Ammon's horn (tissue), 1 donor: ENCODE results near the gene CSTB.
A peak's percentile ranks its signal among the peaks of the same experiment; 100 is the strongest.

Experiments used
- DNase-seq: peaks from one replicate; pipeline ENCODE4 v3.0.0-alpha.2; 2016; ENCODE audit warnings: low spot score

The CSTB gene

DNA sequence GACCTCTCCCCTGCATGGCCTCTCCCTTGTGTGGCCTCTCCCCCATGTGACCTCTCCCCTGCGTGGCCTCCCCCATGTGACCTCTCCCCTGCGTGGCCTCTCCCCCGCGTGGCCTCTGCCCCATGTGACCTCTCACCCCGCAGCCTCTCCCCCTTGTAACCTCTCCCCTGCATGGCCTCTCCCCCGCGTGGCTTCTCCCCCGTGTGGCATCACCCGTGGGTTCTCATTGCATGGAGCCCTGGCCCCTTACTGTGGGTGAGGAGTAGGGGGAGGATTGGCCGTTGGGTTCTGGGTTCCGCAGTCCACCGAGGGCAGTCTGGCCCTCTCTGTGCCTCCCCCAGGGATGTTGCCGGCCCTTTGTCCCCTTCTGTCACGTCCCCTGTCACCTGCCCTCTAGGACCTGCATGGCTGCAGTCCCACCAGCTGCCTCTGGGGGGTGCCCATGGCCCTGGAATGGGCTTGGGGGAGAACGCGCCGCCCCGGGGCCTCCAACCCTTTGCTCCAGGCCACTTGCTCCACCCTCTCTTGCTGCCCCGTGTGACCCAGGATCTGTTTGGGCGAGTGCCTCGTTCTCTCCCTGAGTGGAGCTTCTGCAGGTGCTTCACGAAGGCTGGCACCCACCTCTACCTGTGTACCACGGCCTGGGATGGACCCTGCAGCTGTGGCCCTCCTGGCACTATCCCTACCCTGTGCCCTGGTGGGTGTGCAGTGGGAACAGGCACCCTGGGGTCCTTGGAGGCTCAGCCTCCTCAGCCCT, 34.6 kb upstream of the CSTB start:
- DNase-seq = peak; percentile 74

DNA sequence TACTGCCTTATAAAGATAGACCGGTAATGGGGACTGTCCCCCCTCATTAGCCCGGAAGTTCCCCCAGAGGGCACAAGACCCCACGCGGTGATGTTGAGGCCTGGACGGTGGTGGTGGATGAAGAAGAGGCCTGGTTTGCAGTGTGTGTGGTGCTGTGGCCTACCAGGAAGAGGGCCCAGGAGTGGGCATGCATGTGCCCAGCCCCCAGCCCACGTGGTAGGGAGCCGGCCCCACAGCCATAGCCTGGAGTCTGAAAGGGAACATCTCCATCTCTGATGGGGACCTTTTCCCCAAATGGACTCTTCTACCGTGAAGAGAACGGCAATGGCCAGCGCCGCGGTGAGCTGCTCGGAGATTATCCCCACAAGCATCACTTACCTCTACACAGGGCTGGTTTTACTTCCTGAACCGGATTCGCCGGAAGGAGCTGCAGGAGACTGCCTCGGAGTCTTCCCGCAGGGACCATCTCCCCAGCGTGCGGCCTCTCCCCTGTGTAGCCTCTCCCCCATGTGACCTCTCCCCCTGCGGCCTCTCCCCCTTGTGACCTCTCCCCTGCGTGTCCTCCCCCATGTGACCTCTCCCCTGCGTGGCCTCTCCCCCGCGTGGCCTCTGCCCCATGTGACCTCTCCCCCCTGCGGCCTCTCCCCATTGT, 33.9 kb upstream of the CSTB start:
- no peak for DNase-seq

DNA sequence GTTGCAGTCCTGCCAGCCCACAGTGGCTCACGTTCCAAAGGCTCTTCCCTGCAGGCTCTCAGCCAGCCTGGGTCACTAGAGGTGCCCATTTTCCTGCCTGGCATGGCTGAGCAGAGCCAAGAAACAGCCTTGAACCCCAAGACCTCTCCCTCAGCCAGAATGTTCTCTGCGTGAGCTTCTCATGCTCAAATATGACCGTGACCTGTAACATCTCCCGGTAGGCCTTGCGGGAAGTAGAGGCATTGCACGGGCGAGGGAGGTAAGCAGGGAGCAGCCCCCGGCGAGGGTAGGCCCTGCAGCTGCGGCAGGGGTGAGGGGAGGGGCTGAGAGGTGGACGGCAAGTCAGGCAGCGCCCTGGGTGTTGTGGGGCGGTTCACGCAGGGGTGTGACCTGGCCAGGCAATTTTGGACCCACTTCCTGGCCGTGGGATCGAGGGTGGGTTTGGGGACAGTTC, 33.3 kb upstream of the CSTB start:
- no peak for DNase-seq

DNA sequence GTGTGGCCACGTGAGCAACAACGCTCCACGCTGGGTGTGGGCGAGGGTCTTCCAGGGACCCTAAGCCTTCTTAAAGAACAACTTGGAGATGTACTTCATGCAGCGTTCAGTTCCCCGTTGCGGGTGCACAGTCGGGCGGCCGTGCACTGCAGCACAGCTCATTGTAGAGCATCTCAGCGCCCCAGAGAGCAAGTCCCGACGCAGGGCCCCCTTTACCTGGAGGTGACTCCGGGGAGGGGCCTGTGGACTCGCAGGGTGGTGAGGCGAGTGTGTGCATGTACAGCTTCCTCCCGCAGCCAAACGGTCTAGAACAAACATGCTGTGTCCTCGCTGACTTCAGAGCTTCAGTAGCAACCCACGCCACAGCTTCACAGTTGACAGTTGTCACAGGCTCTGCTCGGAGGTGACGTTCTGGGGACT, 32.7 kb upstream of the CSTB start:
- peak; percentile 63 for DNase-seq

DNA sequence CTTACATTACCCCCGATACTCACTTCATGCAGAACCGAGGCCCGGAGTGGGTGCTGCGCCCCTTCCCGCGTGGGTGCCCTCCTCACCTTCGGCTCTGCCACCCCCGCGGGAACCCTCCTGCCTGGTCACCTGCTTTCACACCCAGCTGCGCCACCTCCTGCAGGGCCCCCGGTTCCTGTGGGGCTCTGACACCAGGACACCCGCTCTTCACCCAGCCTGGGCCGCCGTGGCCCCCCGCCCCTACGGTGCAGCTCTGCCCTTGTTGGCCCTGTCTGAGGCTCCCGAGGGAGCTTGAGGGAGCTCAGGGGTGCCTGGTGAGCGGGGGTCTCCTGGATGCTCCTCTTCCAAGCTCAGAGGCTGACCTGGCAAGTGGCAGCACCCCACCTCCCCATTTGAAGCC, 32.3 kb upstream of the CSTB start:
- no peak for DNase-seq

DNA sequence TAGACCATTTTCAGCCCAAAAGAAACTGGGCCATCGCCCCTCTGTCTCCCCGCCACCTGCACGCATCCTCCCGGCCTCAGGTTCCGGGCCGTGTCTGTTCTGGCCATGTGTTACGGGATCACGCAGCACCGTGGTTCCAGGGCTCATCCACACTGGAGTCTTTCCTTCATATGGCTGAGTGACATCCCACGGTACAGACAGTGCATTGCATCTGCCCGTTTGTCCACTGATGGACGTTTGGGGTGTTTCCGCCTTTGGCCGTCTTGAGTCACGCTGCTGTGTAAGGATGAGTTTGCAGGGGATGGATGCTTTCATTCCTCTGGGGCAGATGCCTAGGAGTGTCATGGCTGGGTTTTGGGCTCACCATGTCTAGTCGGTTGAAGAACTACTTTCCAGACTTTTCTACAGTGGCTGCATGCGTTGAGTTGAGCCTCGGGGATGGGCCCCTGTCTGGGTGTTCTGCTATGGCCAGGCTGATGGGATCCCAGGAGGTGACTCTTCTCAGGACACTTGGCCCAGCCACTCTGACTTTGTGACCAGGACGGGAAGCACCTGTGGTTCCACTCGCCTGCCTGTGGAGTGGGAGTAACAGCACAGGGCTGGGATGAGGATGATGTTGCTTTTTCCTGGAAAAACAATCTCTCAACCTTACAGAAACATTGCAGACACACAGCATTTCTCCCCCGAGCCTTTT, 30.1 kb upstream of the CSTB start:
- DNase-seq = no peak

DNA sequence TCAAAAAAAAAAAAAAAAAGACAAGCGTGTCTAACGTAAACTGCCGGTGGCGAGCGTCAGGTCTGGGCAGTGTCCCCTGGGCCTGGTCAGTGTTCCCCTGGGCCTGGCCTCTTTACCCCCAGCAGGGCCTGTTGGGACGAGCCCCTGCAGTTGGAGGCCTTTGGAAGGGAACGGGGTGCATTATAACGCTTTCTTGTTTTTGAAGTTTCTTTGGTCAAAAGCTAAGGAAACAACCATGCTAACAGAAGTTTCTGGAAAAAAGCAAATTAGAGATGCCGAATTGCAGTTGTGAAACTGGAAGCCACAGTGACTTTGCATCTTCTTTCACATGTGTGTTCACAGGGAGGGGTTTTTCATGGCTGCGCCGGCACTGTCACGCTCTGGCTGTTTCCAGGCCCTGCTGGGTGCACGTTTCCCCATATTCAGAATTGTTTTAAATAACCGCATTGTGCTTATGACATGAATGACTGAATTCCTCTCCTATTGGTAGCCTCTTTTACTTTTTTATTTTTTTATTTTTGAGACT, 29.2 kb upstream of the CSTB start:
- DNase-seq = no peak

DNA sequence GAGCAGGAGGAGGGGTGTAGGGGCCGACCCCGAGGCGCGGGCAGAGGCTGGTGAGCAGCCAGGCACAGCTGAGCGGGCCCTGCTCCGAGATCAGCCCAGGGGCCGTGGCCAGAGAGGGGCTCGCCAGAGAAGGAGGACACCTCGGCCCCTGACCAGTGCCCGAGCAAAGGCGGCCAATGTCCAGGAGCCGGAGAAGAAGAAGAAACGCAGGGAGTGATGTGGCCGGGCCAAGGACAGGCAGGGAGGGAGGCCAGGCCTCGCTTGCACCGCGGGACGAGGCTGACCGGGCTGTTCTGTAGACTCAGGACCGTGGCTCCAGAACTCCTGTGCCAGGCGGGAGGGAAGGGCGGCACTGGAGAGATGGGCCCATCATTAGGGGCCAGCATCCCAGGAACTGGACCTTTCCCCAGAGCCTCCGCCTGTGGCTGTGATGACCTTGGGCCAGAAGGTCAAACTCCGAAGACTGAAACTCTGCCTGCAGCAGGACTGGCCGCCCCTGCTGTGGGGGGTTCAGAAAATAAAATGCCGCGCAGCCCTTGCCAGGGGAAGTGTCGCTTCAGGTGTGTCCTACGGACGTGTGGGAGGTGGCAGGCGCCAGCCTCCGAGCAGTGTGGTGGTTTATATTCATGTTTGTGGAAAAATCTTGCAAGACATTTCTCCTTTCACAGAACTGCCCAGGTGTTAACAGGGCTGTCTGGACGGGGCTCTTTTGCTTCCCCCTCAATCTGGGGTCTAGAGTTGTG, 27.6 kb upstream of the CSTB start:
- DNase-seq = no peak

DNA sequence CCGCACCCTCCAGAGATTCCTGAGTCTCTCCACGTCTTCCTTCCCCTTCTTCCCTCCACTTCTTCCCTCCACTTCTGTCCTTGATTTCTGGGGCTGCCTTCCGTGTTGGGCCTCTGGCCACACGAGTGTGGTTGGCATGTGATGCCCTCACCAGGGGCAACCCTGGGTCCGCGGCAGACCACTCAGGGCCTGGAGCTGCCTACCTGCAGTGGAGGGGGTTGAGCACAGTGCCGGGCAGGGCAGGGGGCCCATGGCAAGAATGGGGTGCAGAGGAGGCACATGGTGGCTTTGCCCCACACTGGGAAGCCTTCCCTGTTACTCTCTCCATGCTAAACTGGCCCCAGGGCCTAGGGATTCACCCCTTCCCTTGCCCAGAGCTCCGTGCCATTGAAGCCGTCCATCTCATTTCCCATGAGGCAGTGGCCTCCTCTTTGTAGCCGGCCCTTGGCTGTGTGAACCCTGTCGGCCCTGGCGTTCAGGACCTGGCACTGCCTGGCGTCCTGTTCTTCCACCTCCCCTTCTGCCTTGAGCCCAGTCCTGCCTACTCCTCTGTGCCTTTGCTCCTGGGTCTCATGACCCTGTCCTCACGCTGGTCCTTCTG, 26.7 kb upstream of the CSTB start:
- DNase-seq = no peak

DNA sequence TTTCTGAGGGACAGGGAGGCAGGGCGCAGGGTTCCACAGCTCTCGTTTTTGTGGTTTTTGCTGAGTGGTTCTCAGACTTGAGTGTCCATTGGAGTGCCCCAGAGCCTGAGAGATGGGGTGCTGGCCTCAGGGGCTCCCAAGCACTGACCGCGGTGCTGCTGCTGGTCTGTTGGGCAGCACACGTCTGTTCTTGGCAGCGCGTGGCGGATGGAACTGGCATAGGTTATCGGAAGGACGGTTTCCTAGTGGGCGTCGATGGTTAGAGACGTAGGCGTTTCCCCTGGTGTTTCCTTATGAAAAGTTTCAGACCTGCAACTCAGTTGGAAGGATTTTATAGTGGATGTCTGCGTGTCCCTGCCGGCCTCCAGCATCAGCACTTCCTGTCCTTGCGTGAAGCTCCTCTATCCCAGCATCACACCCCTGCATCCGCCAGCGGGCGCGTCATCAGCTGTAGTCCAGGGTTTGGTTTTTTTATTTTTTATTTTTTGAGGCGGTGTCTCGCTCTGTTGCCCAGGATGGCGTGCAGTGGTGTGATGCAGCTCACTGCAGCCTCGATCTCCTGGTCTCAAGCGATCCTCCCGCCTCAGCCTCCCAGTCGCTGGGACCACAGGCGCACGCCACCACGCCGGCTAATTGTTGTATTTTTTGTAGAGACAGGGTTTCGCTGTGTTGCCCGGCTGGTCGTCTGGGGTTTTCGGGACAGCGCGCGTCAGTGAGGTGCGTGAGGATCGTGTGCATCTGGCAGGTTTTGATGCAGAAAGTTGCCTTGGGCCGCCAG, 25.1 kb upstream of the CSTB start:
- no peak for DNase-seq

DNA sequence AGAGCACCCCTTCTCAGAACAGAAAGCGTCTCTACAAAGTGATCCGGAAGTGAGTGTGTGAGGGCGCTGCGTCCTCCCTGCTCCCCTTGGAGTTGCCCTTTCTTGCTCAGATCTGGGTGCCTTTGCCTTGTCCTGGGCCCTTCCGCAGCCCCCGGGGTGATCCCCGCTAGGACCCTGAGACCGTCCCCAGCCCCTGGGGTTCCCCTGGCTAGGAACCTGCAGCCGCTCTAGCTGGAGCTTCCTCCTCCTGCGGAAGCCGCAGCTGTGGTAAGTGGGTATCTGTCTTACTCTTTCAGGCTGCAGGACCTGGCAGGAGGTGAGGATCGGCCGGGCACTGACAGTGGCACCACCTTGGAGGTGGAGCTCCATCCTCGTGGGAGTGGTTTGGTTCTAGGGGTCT, 24.5 kb upstream of the CSTB start:
- no peak for DNase-seq

DNA sequence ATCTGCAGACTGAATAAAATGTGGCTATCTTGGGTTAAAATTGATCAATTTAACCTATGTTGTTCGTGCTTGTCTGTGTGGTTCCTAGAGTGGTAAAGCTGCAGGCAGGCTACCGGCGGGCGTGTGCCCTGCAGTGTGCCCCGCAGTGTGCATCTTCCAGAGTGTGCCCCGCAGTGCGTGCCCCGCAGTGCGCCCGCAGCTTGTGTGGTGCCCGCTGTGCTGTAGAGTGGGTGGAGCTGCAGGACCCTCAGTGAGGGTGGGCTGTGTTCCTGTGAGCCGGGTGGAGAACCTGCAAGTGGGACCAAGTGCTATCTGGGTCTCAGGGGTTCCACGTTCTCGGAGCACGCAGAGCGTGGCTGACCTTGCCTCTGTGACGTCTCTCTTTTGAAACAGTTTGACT, 24.0 kb upstream of the CSTB start:
- no peak for DNase-seq

DNA sequence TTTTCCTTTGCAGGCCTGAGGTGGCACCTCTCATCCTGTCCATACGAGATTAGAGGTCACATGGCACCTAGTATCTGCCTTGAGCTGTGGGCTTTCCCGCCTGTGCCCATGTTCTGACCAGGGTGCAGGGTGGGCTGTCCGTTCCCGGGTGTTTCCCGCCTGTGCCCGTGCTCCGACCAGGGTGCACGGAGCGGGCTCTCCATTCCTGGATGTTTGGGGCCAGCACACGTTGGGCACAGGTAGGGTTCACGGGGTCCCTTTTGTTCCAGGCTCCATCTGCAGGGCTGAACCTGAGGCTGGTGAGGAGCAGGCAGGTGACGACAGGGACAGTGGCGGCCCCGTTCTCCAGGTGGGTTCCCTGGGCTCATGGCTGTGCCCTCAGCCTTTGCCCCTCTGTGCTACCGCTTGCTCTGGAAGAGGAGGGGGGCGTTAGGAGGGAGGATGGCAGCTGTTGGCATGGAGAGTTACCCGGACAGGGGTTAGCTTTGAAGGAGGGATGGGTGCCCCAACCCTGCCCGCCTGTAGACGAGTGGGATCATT, 23.3 kb upstream of the CSTB start:
- no peak for DNase-seq

DNA sequence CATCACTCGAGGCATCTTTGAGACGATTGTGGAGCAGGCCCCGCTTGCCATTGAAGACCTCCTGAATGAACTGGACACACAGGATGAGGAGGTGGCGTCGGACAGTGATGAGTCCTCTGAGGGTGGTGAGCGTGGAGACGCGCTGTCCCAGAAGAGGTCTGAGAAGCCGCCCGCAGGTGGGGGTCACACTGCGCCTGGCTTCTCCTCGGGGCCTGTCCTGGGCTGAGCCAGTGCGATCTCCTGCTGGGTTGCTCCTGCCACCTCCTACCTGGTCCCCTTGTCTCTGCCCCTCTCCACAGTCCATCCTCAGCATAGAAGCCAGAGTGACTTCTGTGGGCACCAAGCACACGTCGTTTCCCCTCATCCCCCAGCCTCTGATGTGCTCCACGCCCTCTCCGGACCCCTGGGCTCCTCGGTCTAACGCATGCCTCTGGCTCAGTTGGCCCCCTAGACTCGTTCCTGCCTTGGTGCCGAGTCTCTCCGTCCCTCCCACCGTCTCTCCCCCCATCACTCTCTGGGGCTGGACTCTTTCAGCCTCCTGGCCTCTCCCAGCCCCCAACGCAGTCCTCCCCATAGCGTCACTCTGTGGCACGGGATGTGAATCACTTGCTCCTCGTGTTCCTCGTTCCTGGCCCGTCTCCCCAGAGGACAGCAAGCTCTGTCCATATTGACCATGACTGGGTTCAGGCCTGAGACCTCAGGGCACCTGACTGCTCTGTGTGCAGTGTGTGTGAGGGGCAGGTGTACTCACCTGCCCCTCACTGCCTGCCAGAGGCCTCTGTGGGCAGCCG, 22.0 kb upstream of the CSTB start:
- no peak for DNase-seq

DNA sequence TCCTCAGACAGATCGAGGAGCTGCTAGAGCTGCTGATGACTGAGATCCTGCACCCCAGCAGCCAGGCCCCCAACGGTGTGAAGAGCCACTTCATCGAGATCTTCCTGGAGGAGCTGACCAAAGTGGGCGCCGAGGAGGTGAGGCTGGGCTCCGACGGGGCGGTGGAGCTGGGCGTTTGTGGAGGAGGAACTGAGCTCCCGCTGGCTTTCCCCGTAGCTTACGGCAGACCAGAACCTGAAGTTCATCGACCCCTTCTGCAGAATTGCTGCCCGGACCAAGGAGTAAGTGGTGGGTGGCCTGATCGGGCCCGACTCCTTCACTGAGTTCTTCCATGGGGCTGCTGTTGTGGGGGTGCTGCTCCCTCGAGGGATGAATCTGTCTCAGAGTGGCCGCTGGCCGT, 21.3 kb upstream of the CSTB start:
- no peak for DNase-seq

DNA sequence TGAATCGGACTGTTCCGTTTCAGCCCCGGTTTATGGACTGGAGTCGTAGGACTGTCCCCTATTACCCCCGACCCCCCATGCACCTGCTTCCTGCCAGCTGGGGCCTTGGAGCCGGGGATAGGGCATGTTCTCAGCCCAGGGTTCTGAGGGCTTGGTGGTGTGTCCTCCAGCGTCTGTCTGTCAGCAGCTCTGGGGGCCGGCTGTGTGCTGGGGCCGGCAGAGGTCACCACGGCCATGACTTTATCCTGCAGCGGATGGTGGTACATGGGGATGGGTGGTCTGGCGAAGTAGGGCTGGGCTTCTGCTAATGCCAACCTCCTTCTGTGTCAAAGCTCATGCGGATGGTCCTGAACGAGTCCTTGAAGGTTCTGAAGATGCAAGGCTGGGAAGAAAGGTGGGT, 18.7 kb upstream of the CSTB start:
- no peak for DNase-seq

DNA sequence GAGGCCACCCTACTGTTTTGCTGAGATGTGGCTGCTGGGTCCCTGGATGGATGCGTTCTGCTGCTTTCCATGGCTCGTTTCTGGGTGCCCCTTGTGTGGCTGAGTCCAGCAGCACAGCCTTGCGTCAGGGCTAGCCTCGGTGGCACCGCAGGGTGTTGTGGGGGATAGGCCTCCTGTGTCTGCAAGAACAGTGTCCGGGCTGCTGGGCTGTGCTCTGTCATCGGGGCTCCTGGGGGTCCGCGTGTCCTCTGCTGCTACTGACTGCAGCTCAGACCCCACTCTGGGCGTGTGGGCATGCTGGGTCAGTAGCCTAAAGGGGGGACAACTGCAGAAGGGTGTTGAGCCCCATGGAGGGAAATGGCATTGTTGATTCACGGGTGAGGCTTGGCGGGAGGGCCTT, 18.2 kb upstream of the CSTB start:
- DNase-seq = no peak

DNA sequence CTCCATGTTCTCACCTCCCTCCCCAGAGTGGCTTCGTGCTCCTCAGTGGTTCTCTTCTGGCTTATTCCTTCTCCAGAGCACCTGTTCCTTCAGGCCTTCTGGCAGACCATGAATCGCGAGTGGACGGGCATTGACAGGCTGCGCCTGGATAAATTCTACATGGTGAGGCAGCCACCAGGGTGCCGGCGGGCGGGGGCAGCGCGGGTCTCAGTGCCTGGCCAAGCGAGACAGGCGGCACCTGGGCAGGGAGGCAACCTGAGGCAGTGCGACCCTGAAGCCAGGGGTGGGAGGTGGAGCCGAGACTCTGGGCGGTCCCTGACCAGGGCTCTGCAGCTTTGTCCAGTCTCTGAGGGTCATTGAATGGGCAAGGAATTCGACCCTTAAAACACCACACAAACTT, 17.1 kb upstream of the CSTB start:
- DNase-seq = no peak

DNA sequence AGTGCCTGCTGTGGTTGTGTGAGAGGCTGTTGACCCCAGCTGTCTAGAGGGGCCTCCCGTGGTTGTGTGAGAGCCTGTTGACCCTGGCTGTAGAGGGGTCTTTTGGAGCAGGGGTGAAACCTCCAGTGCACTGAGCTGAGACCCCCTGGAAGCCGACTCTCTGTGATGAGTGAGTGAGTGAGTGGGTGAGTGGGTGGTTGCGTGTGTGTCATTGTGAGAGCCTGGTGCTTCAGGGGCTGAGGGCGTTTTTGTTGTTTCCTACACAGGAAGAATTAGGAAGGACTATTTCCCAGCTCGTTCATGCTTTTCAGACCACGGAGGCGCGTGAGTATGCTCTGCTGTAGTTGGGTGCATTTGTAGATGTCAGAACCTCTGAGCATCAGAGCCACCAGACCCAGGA, 16.3 kb upstream of the CSTB start:
- no peak for DNase-seq

DNA sequence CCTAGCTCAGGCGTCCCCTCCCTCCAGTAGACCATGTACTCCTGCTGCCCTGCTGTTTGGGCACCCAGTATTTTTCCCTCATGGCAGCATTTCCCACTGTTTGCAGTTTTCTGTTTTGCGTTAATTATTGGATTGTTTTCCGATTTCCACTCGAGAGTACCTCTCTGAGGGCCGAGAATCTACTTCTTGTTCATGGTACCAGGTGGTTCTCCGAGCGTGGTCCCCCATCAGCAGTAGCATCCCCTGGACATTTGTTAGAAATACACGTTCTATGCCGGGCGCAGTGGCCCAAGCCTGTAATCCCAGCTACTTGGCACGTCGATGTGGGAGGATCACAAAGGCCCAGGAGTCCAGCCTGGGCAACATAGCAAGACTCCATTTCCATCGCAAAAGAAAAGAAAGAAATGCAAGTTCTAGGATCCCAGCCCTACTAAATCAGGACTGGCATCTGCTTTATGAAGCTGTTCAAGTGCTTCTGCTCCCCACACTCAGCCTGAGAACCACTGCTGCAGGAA, 14.0 kb upstream of the CSTB start:
- no peak for DNase-seq
